ENCODE results near the gene ANKRD9.
"Not testable (repeated sequence)": the region's sequence is repeated elsewhere in the genome, so short reads cannot be mapped to it uniquely, and the experiment has no call there.

Gene ANKRD9

DNA sequence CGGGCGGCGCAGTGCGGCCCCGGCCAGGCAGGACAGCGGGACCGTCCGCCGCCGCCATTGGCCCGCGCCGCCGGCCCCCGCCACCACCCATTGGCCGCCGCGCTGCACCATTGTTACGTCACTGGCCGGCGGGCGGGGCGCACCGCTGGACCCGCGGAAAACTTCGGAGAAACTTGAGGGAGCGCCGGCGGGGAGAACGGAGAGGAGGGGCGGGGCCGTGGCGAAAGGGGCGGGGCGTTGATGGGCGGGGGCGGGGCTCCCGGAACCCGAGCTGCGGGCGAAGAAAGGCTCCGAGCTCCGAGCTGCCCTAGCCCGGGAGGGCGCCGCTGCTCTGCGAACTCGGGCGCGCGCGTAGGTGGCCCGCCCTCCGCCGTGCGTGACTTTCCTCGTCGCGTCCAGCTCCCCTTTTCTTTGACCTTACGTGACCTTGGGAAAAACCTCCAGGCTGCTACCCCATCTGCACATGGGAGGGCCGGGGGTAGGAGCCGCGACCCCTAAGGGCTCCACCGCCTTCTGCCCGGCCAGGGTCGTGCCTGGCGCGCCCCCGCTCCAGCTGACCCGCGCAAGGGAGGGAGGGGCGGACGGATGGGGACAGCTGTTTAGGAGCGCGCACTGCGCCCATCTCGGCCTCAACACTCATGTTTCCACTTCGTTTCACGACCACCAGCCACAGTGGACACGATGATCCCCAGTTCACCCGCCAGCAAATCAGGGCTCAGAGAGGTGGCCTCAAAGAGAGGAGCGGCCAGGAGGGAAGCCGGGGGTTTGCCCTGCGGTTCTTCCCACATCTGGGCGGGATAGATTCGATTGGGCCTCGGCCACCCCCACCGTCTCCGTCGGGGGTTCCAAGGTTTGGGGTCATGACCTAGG, at the start of gene ANKRD9:
Gene ANKRD9, minus strand, starts transcription at position 31 of the 870 bp plus-strand sequence. CDS start 1,887 bp downstream, outside the sequence.
- intact Hi-C loops (cut with DNase I): loop anchor here (10.0 kb wide), 1 partner anchor 275 kb away; no protein-coding TSS in a partner anchor
- peak; percentile 76 to 98 (median 89) for DNase-seq

DNA sequence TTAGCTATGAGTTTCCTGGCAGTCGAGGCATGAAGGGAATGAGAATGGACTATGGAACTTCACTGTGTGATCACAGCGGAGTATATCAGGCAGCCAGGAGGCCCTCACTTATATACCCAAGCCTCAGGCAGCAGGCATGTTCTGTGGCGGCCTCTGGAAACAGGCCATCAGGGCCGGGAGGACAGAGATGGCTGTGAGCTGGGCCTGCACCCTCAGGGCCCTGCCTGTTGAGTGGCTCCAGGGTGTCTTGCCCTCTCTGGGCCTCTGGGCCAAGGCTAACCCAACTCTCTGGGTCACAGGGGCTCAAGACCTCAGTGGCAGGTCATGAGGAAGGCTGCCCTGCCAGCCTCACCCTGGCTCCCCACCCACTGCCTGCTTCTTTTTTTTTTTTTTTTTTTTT, 49.0 kb upstream of the ANKRD9 start:
- intact Hi-C loops (cut with DNase I): no loop called here
- DNase-seq: no peak

GRCh38 chr14:102557434-102558226, 48.1 kb upstream of the ANKRD9 start:
- intact Hi-C loops (cut with DNase I): no loop called here

GRCh38 chr14:102556098-102556677, 46.6 kb upstream of the ANKRD9 start:
- intact Hi-C loops (cut with DNase I): no loop called here

More at GRCh38 chr14:102557434-102558226, 48.1 kb upstream of the ANKRD9 start:
- DNase-seq: no peak

GRCh38 chr14:102554821-102555819, 45.5 kb upstream of the ANKRD9 start:
- intact Hi-C loops (cut with DNase I): no loop called here
- DNase-seq: no peak

More at GRCh38 chr14:102556098-102556677, 46.6 kb upstream of the ANKRD9 start:
- no peak for DNase-seq

DNA sequence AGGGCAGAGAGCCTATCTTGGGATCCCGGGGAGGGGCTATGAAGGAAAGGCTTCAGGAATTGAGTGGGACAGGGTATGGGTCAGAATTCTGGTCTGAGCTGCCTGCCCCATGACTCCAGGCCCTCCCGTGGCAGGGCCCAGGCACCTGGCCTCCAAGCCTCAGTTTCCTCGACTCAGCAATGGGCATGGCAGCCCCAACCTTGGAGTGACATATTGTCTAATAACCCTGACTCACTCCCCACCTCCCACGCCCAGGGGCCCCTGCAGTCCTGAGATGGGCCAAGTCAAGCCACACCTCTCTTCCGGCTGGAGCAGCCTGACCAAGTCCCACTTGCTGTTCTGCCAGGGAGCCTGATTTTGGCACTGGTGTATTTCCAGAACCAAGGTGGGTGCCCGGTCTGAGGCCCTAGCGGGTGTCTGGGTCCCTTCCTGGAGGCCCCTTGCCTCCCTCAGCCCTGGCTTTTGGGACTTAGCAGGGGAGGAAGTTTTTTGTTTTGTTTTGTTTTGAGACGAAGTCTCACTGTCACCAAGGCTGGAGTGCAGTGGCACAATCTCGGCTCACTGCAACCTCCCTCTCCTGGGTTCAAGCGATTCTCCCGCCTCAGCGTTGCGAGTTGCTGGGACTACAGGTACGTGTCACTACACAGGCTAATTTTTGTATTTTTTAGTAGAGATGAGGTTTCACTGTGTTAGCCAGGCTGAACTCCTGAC, 42.6 kb upstream of the ANKRD9 start:
- DNase-seq: no peak
- intact Hi-C loops (cut with DNase I): no loop called here

DNA sequence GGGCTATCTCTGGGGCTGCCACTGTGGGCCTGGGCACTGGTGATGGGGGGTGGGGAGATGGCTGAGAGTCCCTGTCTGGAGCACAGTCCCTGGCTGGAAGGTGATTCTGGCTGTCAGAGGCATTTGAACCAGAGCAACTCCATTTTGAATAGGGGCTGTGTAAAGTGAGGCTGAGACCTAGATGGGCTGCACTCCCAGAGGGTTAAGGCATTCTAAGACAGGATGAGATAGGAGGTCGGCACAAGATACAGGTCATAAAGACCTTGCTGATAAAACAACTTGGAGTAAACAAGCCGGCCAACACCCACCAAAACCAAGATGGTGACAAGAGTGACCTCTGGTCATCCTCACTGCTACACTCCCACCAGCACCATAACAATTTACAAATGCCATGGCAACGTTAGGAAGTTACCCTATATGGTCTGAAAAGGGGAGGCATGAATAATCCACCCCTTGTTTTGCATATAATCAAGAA, 41.4 kb upstream of the ANKRD9 start:
- intact Hi-C loops (cut with DNase I); DNase-seq: not testable (repeated sequence)

DNA sequence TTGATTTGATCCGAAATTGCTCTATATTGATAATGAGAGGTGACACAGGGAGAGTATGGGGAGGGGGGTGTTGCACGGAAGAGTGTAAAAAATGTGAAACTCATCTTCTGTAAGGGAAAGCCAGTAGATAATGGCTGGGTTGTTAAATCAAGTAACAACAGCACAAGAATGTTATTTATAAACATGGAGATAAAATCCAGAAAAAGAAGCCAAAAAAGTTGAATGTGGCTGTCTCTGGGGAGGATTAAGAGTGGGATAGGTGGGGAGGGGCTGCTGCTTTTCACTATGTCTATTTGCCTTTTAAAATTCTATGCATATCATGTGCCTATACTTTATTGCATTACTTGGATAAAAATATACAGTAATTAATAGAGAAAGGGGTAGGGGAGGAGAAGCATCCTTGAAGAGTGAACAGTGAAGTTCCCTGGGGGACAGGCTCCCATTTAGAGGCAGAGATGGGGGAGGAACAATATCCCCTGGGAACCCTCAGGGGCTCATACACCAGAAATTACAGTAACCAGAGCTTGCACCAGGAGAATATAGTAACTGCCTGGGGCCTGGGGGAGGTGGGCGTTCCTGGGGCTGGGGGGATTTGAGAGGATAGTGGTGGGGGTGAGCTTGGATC, 39.2 kb upstream of the ANKRD9 start:
- intact Hi-C loops (cut with DNase I): no loop called here

DNA sequence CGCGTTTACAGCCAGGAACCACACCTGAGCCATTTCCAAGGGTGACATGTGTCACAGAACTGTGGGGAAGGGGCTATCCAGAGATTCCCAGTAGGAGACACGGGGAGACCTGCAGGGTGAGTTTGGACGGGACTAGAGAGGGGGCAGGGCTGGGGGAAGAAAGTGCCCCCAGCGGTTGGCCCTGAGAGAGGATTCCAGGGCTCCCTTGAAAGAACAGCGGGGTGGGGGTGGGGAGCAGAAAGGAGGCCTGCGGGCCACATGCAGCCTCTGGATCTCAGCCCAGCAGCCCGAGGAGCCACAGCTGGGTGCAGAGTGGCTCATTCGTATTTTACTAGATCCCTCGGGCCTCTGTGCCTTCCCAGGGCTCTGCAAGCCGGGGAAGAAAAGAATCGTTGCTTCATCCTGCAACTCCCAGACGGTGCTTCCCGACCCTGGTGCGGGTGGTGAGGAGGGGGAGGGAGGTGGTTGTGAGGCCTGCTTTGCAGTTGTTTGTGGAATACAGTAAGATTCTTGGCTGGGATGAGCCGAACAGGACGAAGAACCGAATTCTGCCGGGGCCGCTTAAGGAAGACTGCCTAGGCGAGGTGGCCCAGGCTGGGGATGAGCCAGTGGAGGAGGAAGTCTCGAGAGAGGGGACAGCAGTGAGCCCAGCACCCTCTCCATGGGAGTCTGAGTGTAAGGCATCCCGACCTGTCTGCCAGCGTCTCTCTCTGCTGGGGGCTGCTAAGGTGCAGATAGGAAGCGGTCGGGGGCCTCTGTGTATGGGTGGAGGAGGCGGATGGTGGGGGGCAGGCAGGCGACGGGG, 36.1 kb upstream of the ANKRD9 start:
- DNase-seq: no peak
- intact Hi-C loops (cut with DNase I): no loop called here

More for the DNA sequence above, 39.2 kb upstream of the ANKRD9 start:
- DNase-seq: no peak

GRCh38 chr14:102544747-102545460, 35.3 kb upstream of the ANKRD9 start:
- DNase-seq: no peak
- intact Hi-C loops (cut with DNase I): no loop called here

DNA sequence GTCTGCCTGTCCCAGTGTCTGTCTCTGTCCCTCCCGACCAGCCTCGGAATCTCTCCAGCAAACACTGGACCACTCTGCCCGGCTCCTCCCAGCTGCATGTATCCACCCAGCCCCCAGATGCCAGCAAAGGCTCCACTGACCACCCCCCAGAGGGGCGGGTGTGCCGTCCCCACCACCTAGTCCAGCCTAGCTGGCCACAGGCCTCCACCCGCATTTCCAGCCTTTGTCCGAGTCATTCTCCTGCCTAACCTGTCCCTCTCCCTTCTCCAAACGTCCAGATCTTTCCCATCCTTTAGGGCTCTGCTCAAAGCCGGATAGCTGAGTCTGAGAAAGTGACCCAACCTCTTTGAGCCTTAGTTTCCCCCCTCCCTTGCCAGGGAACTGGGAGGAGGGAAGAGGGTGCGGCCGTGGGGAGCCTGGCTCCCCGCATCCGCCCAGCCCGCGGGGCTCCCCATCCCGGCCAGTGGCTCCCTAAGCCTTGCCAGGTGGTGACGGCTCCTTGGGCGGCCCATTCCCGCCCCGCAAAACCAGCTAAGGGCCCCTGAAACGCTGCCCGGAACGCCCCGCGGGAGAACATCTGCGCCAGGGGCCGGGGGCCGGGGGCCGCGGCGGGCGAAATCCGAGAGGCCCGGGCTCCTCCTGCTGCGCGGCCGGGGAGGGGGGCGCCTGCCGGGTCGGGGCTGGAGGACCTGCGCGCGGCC, 34.6 kb upstream of the ANKRD9 start:
- DNase-seq: no peak
- intact Hi-C loops (cut with DNase I): no loop called here

DNA sequence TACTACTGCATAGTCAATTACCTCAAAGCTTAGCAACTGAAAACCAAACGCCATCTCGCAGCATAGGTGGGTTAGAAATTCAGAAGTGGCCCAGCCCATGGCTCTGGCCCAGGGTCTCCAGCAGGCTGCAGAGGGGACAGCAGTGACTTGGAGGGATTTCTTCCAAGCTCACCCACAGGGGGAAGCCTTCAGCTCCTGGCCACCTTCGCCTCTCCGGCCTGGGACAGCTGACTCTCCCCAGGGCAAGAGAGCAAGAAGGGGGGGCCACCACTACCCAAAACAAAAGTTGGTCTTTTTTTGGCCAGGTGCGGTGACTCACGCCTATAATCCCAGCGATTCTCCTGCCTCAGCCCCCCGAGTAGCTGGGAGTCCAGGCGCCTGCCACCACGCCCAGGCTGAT, 32.2 kb upstream of the ANKRD9 start:
- intact Hi-C loops (cut with DNase I): no loop called here
- no peak for DNase-seq

DNA sequence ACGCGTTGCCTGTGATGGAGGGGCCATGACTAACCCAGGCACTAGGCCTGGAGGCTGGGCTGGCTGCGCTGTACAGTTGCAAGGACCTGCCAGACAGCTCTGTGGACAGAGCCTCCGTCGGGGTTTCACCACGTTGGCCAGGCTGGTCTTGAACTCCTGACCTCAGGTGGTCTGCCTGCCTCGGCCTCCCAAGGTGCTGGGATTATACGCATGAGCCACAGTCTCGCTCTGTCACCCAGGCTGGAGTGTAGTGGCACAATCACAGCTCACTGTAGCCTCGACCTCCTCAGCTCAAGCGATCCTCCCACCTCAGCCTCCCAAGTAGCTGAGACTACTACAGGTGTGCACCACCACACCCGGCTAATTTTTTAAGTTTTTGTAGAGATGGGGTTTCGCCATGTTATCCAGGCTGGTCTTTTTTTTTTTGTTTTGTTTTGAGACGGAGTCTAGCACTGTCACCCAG, 31.5 kb upstream of the ANKRD9 start:
- intact Hi-C loops (cut with DNase I); DNase-seq: not testable (repeated sequence)

DNA sequence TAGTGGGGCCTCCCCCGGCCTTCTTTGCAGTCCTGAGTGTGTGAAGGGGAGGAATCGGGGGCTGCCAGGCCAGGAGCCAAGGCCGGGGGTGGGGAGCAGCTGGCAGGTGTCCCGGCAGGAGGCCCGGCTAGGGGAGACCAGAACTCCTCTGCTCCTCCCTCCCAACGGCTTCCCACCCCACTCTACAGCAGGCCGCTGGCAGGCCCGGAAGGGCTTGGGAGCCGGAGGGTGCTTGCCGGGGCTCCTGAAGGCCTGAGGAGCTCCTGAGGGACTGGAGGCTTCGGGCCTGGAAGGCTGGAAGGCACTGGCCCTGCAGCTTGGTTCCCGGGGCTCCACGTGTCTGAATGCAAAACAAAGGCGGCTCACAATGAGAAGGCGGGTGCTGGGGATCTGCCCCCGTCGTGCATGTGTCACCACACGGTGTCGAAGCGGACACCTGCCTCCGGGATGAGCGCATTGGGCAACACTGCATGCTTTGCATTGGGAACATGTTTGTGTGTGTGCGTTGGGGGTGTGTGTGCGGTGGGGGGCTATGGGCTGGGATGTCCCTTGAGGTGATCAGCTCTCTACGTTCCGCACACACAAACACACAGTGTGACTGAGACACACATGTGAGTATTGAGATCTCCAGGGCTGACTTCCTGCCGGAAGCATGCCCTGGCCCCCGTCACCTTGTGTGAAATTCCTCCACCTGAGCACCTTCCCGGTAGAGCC, 30.9 kb upstream of the ANKRD9 start:
- intact Hi-C loops (cut with DNase I): no loop called here
- no peak for DNase-seq

DNA sequence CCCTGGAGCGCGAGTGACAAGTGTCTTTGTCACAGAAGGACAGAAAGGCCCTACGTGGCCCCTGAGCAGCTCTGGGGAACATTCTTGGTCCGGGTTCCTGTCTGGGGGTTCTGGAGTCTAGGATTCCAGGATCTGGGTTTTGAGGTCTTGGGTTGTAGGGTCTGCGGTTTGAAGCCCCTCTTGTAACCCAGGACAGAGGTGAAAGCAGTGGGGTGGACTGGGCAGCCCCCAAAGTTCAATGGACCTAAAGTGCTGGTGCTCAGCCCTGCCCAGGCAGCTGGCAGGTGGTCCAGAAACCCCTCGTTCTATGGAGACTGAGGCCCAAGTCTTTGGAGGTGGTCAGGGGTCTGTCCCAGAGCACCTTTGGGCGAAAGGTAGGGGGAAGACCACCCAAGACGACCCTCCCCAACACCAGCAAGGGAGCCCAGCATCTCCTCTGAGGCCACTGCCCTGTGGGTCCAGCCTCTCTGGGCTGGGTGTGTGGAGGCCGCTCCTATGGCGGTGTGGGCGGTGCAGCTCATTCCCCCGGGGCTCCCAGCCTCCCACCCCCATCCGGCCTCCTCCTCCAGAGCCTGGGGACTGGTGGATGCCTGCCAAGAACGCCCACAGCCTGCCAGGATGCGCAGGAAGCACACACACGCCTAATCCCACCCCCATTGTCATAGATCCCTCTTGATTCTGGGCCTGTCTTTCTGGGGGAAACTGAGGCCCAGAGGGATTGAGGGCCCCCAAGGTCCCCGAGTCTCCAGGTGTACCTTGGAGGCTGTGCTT, 30.2 kb upstream of the ANKRD9 start:
- intact Hi-C loops (cut with DNase I): no loop called here
- no peak for DNase-seq

All from posterior cingulate gyrus (tissue), 11 donors.